WTC11 (cell line): Measurements from ENCODE around the gene ASMTL. TPM values are rescaled to one million over a fixed set of nuclear protein-coding genes. Genes with fewer than 3 reads are reported as not detected.

ENCODE experiments used
- ATAC-seq: fragments of 200-7000 bp; cut with Tn5 transposase; 2 replicates; pipeline ENCODE4 v1.10.0; 2021; ENCODE audit warnings: mild to moderate bottlenecking, moderate library complexity
- CTCF ChIA-PET: fragments of 300-600 bp; sonication (Branson Sonifier 250); formaldehyde crosslinking; loops from one replicate; lab custom pipeline; 2021; ENCODE audit warnings: antibody characterized with exemption; lab: Charles Lee
- POLR2A ChIA-PET: fragments of 350-600 bp; sonication (Branson Sonifier 250); formaldehyde crosslinking; loops from one replicate; lab custom pipeline; 2021; ENCODE audit warnings: antibody characterized with exemption; lab: Charles Lee
- DNase-seq: peaks from one replicate; pipeline ENCODE4 v3.0.0; 2021; ENCODE audit warnings: low spot score
- H3K27ac Mint-ChIP-seq: 2 replicates; pipeline ENCODE4 v1.8.0; 2021; ENCODE audit warnings: mixed read lengths
- H3K27me3 Mint-ChIP-seq: 2 replicates; pipeline ENCODE4 v1.8.0; 2021; ENCODE audit warnings: low read depth, mild to moderate bottlenecking, moderate library complexity, mixed read lengths
- H3K36me3 Mint-ChIP-seq: 2 replicates; pipeline ENCODE4 v1.8.0; 2021; ENCODE audit warnings: mixed read lengths
- H3K4me1 Mint-ChIP-seq: 2 replicates; pipeline ENCODE4 v1.8.0; 2022; ENCODE audit warnings: mixed read lengths
- H3K4me3 Mint-ChIP-seq: 2 replicates; pipeline ENCODE4 v1.8.0; 2021; ENCODE audit warnings: mild to moderate bottlenecking, moderate library complexity, mixed read lengths
- H3K9me3 Mint-ChIP-seq: 2 replicates; pipeline ENCODE4 v1.8.0; 2021; ENCODE audit warnings: mixed read lengths
- E2F1 ChIP-seq: sonication (generic); formaldehyde crosslinking; IDR thresholded peaks from 2 replicates; pipeline ENCODE4 v1.8.0; 2022; ENCODE audit warnings: mild to moderate bottlenecking, missing genetic modification reagents
- ELF4 ChIP-seq: sonication (generic); formaldehyde crosslinking; IDR thresholded peaks from 2 replicates; pipeline ENCODE4 v1.8.1; 2022; ENCODE audit warnings: low read depth, mild to moderate bottlenecking, moderate library complexity, missing genetic modification reagents
- GABPB1 ChIP-seq: sonication (generic); formaldehyde crosslinking; IDR thresholded peaks from 2 replicates; pipeline ENCODE4 v1.8.1; 2023; ENCODE audit warnings: mild to moderate bottlenecking, missing genetic modification reagents
- TEAD4 ChIP-seq: sonication (generic); formaldehyde crosslinking; IDR thresholded peaks from 2 replicates; pipeline ENCODE4 v1.8.0; 2022; ENCODE audit warnings: mild to moderate bottlenecking, missing genetic modification reagents
- ZNF219 ChIP-seq: sonication (generic); formaldehyde crosslinking; IDR thresholded peaks from 2 replicates; pipeline ENCODE4 v1.8.0; 2023; ENCODE audit warnings: missing genetic modification reagents, mild to moderate bottlenecking, borderline replicate concordance
- ZNF423 ChIP-seq: fragments of 250-450 bp; sonication (Bioruptor Pico); IDR thresholded peaks from 2 replicates; pipeline ENCODE4 v2.1.2; 2022; ENCODE audit warnings: mild to moderate bottlenecking, moderate library complexity
- ZNF512 ChIP-seq: sonication (generic); formaldehyde crosslinking; IDR thresholded peaks from 2 replicates; pipeline ENCODE4 v1.8.1; 2022; ENCODE audit warnings: missing genetic modification reagents, borderline replicate concordance
- ZNF671 ChIP-seq: fragments of 250-450 bp; sonication (Bioruptor Pico); IDR thresholded peaks from 2 replicates; pipeline ENCODE4 v1.8.0; 2021; ENCODE audit warnings: mild to moderate bottlenecking
- total RNA-seq: library from RNA; stranded (reverse); gene quantifications from 3 replicates; pipeline ENCODE4 v1.2.3, GENCODE V29; 2021
- TF ChIP-seq, protein P1 (sequence below): sonication (generic); formaldehyde crosslinking; IDR thresholded peaks from 2 replicates; pipeline ENCODE4 v1.8.1; 2023; ENCODE audit warnings: mild to moderate bottlenecking, missing genetic modification reagents, borderline replicate concordance
- TF ChIP-seq, protein P2 (sequence below): sonication (generic); formaldehyde crosslinking; IDR thresholded peaks from 2 replicates; pipeline ENCODE4 v1.8.0; 2023; ENCODE audit warnings: mild to moderate bottlenecking, missing genetic modification reagents
- TF ChIP-seq, protein P3 (sequence below): sonication (generic); formaldehyde crosslinking; IDR thresholded peaks from 2 replicates; pipeline ENCODE4 v1.8.0; 2022; ENCODE audit warnings: mild to moderate bottlenecking, missing genetic modification reagents

Gene ASMTL
- total RNA-seq, 1 experiment from 2014 or later: 70.6 TPM

GRCh38 chrX:1361910-1362309 is 90.8 kb downstream of the ASMTL start (continued):
- no peak for TF ChIP-seq E2F1 (CRISPR knock-in tag)
- no peak for TF ChIP-seq ZNF219 (CRISPR knock-in tag)
- TF ChIP-seq, protein P1, sequence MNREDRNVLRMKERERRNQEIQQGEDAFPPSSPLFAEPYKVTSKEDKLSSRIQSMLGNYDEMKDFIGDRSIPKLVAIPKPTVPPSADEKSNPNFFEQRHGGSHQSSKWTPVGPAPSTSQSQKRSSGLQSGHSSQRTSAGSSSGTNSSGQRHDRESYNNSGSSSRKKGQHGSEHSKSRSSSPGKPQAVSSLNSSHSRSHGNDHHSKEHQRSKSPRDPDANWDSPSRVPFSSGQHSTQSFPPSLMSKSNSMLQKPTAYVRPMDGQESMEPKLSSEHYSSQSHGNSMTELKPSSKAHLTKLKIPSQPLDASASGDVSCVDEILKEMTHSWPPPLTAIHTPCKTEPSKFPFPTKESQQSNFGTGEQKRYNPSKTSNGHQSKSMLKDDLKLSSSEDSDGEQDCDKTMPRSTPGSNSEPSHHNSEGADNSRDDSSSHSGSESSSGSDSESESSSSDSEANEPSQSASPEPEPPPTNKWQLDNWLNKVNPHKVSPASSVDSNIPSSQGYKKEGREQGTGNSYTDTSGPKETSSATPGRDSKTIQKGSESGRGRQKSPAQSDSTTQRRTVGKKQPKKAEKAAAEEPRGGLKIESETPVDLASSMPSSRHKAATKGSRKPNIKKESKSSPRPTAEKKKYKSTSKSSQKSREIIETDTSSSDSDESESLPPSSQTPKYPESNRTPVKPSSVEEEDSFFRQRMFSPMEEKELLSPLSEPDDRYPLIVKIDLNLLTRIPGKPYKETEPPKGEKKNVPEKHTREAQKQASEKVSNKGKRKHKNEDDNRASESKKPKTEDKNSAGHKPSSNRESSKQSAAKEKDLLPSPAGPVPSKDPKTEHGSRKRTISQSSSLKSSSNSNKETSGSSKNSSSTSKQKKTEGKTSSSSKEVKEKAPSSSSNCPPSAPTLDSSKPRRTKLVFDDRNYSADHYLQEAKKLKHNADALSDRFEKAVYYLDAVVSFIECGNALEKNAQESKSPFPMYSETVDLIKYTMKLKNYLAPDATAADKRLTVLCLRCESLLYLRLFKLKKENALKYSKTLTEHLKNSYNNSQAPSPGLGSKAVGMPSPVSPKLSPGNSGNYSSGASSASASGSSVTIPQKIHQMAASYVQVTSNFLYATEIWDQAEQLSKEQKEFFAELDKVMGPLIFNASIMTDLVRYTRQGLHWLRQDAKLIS (CRISPR knock-in tag): no peak
- no peak for TF ChIP-seq TEAD4 (CRISPR knock-in tag)

DNA sequence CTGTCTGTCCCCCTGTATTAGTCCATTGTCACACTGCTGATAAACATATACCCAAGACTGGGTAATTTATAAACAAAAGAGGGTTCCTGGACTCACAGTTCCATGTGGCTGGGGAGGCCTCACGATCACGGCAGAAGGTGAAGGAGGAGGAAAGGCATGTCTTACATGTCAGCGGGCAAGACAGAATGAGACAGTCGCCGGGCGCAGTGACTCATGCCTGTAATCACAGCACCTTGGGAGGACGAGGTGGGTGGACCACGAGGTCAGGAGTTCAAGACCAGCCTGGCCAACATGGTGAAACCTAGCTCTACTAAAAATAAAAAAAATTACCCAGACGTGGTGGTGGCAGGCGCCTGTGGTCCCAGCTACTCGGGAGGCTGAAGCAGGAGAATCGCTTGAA is 91.4 kb downstream of the ASMTL start:
- Mint-ChIP-seq H3K36me3 (peaks cover 33% of the 10 kb centered on the region), H3K4me1 (peaks cover 12% of the 10 kb centered on the region), H3K27ac (no peak overlapping the region), H3K4me3 (no peak overlapping the region), H3K27me3 (no peaks in the 10 kb centered on the region), H3K9me3 (0 out of 2 replicates have a peak, but pooled peaks cover 3% of the 10 kb centered on the region)
- DNase-seq (no peak), ATAC-seq (no peak)
- TF ChIP-seq ZNF671 (CRISPR knock-in tag) (no peak), GABPB1 (no peak), ZNF512 (no peak), E2F1 (CRISPR knock-in tag) (no peak), TEAD4 (CRISPR knock-in tag) (no peak)
- TF ChIP-seq, protein P2, sequence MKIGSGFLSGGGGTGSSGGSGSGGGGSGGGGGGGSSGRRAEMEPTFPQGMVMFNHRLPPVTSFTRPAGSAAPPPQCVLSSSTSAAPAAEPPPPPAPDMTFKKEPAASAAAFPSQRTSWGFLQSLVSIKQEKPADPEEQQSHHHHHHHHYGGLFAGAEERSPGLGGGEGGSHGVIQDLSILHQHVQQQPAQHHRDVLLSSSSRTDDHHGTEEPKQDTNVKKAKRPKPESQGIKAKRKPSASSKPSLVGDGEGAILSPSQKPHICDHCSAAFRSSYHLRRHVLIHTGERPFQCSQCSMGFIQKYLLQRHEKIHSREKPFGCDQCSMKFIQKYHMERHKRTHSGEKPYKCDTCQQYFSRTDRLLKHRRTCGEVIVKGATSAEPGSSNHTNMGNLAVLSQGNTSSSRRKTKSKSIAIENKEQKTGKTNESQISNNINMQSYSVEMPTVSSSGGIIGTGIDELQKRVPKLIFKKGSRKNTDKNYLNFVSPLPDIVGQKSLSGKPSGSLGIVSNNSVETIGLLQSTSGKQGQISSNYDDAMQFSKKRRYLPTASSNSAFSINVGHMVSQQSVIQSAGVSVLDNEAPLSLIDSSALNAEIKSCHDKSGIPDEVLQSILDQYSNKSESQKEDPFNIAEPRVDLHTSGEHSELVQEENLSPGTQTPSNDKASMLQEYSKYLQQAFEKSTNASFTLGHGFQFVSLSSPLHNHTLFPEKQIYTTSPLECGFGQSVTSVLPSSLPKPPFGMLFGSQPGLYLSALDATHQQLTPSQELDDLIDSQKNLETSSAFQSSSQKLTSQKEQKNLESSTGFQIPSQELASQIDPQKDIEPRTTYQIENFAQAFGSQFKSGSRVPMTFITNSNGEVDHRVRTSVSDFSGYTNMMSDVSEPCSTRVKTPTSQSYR (CRISPR knock-in tag): no peak
- POLR2A ChIA-PET: no interaction called here
- CTCF ChIA-PET: no interaction called here

DNA sequence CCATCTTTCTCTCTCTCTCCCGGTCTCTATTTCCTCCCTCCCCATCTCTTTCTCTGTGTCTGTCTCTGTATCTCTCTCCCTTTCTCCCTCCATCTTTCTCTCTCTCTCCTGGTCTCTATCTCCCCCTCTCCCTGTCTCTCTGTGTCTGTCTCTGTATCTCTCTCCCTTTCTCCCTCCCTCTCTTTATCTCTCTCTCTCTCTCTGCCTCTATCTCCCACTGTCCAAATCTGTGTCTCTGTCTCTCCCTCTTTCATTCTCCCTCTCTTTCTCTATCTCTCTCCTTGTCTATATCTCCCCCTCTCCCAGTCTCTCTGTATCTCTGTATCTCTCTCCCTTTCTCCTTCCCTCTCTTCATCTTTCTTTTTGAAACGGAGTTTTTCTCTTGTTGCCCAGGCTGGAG is 92.5 kb downstream of the ASMTL start:
- no peaks in the 10 kb centered on the region for H3K27me3 Mint-ChIP-seq
- no peak for TF ChIP-seq ELF4 (CRISPR knock-in tag)
- TF ChIP-seq, protein P1 (CRISPR knock-in tag): no peak
- TF ChIP-seq, protein P3, sequence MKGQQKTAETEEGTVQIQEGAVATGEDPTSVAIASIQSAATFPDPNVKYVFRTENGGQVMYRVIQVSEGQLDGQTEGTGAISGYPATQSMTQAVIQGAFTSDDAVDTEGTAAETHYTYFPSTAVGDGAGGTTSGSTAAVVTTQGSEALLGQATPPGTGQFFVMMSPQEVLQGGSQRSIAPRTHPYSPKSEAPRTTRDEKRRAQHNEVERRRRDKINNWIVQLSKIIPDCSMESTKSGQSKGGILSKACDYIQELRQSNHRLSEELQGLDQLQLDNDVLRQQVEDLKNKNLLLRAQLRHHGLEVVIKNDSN (CRISPR knock-in tag): no peak
- no peak for TF ChIP-seq TEAD4 (CRISPR knock-in tag)
- no peak for TF ChIP-seq ZNF423
- H3K36me3 Mint-ChIP-seq: peaks cover 33% of the 10 kb centered on the region
- DNase-seq: no peak
- ChIA-PET POLR2A (no interaction called here), CTCF (no interaction called here)
- H3K4me1 Mint-ChIP-seq: peaks cover 21% of the 10 kb centered on the region
- ATAC-seq: no peak
- H3K27ac Mint-ChIP-seq: no peak overlapping the region
- 0 out of 2 replicates have a peak, but pooled peaks cover 3% of the 10 kb centered on the region for H3K9me3 Mint-ChIP-seq
- no peak overlapping the region for H3K4me3 Mint-ChIP-seq
